GM12878 (cell line): ENCODE results near the gene TLR1. TPM values are rescaled to one million over a fixed set of nuclear protein-coding genes. Genes with fewer than 3 reads are reported as not detected.
A peak's percentile ranks its signal among the peaks of the same experiment; 100 is the strongest.

Experiments
- BACH1 ChIP-seq: fragments of 450-650 bp; IDR thresholded peaks from 2 replicates; pipeline ENCODE4 v1.6.1; 2017; ENCODE audit warnings: mild to moderate bottlenecking, borderline replicate concordance
- BCLAF1 ChIP-seq: fragments of 450-650 bp; IDR thresholded peaks from 2 replicates; pipeline ENCODE4 v1.6.1; 2017; ENCODE audit warnings: antibody characterized with exemption, mild to moderate bottlenecking, moderate library complexity
- CBX5 ChIP-seq: sonication (generic); IDR thresholded peaks from 2 replicates; pipeline ENCODE4 v1.6.1; 2016; ENCODE audit warnings: low read depth, moderate library complexity, mild to moderate bottlenecking, inconsistent platforms
- E4F1 ChIP-seq: fragments of 450-650 bp; IDR thresholded peaks from 2 replicates; pipeline ENCODE4 v1.6.1; 2018; ENCODE audit warnings: borderline replicate concordance, mild to moderate bottlenecking; ENCODE audit not compliant: partially characterized antibody
- EP300 ChIP-seq, 2 experiments: fragments of 150-350 bp in 1 of 2; IDR thresholded peaks; 2 replicates each; pipeline ENCODE4 v1.6.1; 2011 to 2012; ENCODE audit warnings: low read depth in 2 of 2, low read length in 2 of 2, borderline replicate concordance in 1 of 2, improper control_type of control experiment in 1 of 2, inconsistent platforms in 1 of 2; ENCODE audit not compliant: control insufficient read depth in 1 of 2
- GABPA ChIP-seq: IDR thresholded peaks from 2 replicates; pipeline ENCODE4 v1.6.1; 2014; ENCODE audit warnings: antibody characterized with exemption, low read depth, mild to moderate bottlenecking, inconsistent platforms
- IRF4 ChIP-seq: IDR thresholded peaks from 2 replicates; pipeline ENCODE4 v1.6.1; 2011; ENCODE audit warnings: low read depth, low read length
- MTA2 ChIP-seq: fragments of 450-650 bp; IDR thresholded peaks from 2 replicates; pipeline ENCODE4 v1.6.1; 2016; ENCODE audit warnings: low read depth, mild to moderate bottlenecking, moderate library complexity
- MYC ChIP-seq: IDR thresholded peaks from 2 replicates; pipeline ENCODE4 v1.6.1; 2011; ENCODE audit warnings: mild to moderate bottlenecking, low read length, moderate library complexity, inconsistent platforms; ENCODE audit not compliant: insufficient read depth, insufficient replicate concordance, insufficient read length, severe bottlenecking
- NFXL1 ChIP-seq: fragments of 450-650 bp; IDR thresholded peaks from 2 replicates; pipeline ENCODE4 v1.6.1; 2017; ENCODE audit warnings: antibody characterized with exemption, mild to moderate bottlenecking, borderline replicate concordance
- NR2C1 ChIP-seq: fragments of 450-650 bp; IDR thresholded peaks from 2 replicates; pipeline ENCODE4 v1.6.1; 2017; ENCODE audit warnings: antibody characterized with exemption, mild to moderate bottlenecking, moderate library complexity
- NR2F1 ChIP-seq: fragments of 450-650 bp; conservative IDR thresholded peaks from 2 replicates; pipeline ENCODE4 v1.6.1; 2017; ENCODE audit warnings: mild to moderate bottlenecking
- PRDM15 ChIP-seq: fragments of 450-650 bp; formaldehyde crosslinking; IDR thresholded peaks from 2 replicates; pipeline ENCODE4 v1.4.0; 2020; ENCODE audit warnings: mild to moderate bottlenecking, moderate library complexity
- RAD21 ChIP-seq: IDR thresholded peaks from 2 replicates; pipeline ENCODE4 v1.6.1; 2011; ENCODE audit warnings: mild to moderate bottlenecking, low read depth, low read length, moderate library complexity; ENCODE audit not compliant: insufficient read depth
- RELA ChIP-seq: fragments of 450-650 bp; IDR thresholded peaks from 2 replicates; pipeline ENCODE4 v1.8.0; 2014; ENCODE audit warnings: borderline replicate concordance; ENCODE audit not compliant: partially characterized antibody
- RFX5 ChIP-seq: IDR thresholded peaks from 2 replicates; pipeline ENCODE4 v1.6.1; 2011; ENCODE audit warnings: low read depth, low read length, improper control_type of control experiment
- SRF ChIP-seq, 2 experiments: IDR thresholded peaks; 2 replicates each; pipeline ENCODE4 v1.6.1; 2011; ENCODE audit warnings: low read depth in 2 of 2, low read length in 2 of 2, mild to moderate bottlenecking in 1 of 2, moderate library complexity in 1 of 2
- TARDBP ChIP-seq: IDR thresholded peaks from 2 replicates; pipeline ENCODE4 v1.6.1; 2016; ENCODE audit warnings: borderline replicate concordance
- WRNIP1 ChIP-seq: IDR thresholded peaks from 2 replicates; pipeline ENCODE4 v1.6.1; 2011; ENCODE audit warnings: low read depth, low read length, improper control_type of control experiment, borderline replicate concordance
- polyA plus RNA-seq, 11 experiments: library from polyadenylated mRNA; depleted of rRNA in 4 of 11; unstranded in 6 of 11; stranded (reverse) in 5 of 11; fragments of >200 nt; fragmentation: Nextera tagmentation in 4 of 11; fragmentation: Illumina TruSeq in 1 of 11; extraction: Ambion mirVana in 4 of 11; extraction: Trizol in 1 of 11; gene quantifications; 1 replicate in 1 of 11; 2 replicates in 10 of 11; pipeline versions ENCODE4 v1.2.1 to v1.2.3, GENCODE V29; 2011 to 2016; ENCODE audit warnings: inconsistent platforms in 2 of 11, missing spikeins in 2 of 11, low read depth in 1 of 11
- total RNA-seq, 4 experiments: library from RNA; depleted of rRNA in 3 of 4; stranded (reverse); fragments of >200 nt in 3 of 4; fragmentation: Illumina TruSeq in 1 of 4; extraction: Trizol in 1 of 4; gene quantifications; 2 replicates each; pipeline versions ENCODE4 v1.2.1 to v1.2.3, GENCODE V29; 2013 to 2021
- TF ChIP-seq, protein P1 (sequence below): IDR thresholded peaks from 2 replicates; pipeline ENCODE4 v1.6.1; 2012; ENCODE audit warnings: low read length, inconsistent platforms

The TLR1 gene
- total and polyA plus RNA-seq, 10 of the 15 experiments (the other 5 are each of a cell fraction or from before 2014, with no cell fraction given): 9.3 to 57.1 (median 20.4) TPM

GRCh38 chr4:38752372-38752940 is 52.1 kb downstream of the TLR1 start (continued):
- TF ChIP-seq EP300 (IDR thresholded peaks at IDR 0.05; ENCODE audit: borderline replicate concordance in 1 of 2, control insufficient read depth in 1 of 2, low read depth in 2 of 2, low read length in 2 of 2) (peak in 1 of 2 experiments; percentile 58; a peak in 1 of 4 replicates), RFX5 (no peak), IRF4 (no peak), CBX5 (0 out of 2 replicates have a peak, but pooled peaks have one; percentile 36), GABPA (no peak), PRDM15 (CRISPR knock-in tag) (no peak), BCLAF1 (no peak), WRNIP1 (no peak), NR2C1 (no peak), BACH1 (no peak), MTA2 (0 out of 2 replicates have a peak, but pooled peaks have one; percentile 51), TARDBP (no peak), RAD21 (no peak), NFXL1 (no peak), E4F1 (no peak), SRF (IDR thresholded peaks at IDR 0.05; ENCODE audit: low read depth in 2 of 2, low read length in 2 of 2) (no peak), RELA (no peak), MYC (no peak), NR2F1 (no peak; the same call in 1 of the 2 replicates)
- TF ChIP-seq, protein P1, sequence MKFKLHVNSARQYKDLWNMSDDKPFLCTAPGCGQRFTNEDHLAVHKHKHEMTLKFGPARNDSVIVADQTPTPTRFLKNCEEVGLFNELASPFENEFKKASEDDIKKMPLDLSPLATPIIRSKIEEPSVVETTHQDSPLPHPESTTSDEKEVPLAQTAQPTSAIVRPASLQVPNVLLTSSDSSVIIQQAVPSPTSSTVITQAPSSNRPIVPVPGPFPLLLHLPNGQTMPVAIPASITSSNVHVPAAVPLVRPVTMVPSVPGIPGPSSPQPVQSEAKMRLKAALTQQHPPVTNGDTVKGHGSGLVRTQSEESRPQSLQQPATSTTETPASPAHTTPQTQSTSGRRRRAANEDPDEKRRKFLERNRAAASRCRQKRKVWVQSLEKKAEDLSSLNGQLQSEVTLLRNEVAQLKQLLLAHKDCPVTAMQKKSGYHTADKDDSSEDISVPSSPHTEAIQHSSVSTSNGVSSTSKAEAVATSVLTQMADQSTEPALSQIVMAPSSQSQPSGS: peak; percentile 77
